A673 (cell line): ENCODE results near the gene PKIB.

Experiments used
- EZH2 ChIP-seq: fragments of 200-600 bp; sonication (generic); IDR thresholded peaks from 2 replicates; pipeline ENCODE4 v1.6.1; 2017; ENCODE audit warnings: borderline replicate concordance, low read depth, mild to moderate bottlenecking, mixed read lengths, antibody characterized with exemption, low read length; ENCODE audit not compliant: poor library complexity, severe bottlenecking
- TF ChIP-seq, protein P1 (sequence below): fragments of 300-800, 200-600 bp; sonication (generic); conservative IDR thresholded peaks from 2 replicates; pipeline ENCODE4 v1.5.1; 2017; ENCODE audit warnings: low read depth, mild to moderate bottlenecking, antibody characterized with exemption, low read length, moderate library complexity, mixed read lengths

GRCh38 chr6:122694075-122694474 is 83.9 kb downstream of the PKIB start:
- TF ChIP-seq, protein P1, sequence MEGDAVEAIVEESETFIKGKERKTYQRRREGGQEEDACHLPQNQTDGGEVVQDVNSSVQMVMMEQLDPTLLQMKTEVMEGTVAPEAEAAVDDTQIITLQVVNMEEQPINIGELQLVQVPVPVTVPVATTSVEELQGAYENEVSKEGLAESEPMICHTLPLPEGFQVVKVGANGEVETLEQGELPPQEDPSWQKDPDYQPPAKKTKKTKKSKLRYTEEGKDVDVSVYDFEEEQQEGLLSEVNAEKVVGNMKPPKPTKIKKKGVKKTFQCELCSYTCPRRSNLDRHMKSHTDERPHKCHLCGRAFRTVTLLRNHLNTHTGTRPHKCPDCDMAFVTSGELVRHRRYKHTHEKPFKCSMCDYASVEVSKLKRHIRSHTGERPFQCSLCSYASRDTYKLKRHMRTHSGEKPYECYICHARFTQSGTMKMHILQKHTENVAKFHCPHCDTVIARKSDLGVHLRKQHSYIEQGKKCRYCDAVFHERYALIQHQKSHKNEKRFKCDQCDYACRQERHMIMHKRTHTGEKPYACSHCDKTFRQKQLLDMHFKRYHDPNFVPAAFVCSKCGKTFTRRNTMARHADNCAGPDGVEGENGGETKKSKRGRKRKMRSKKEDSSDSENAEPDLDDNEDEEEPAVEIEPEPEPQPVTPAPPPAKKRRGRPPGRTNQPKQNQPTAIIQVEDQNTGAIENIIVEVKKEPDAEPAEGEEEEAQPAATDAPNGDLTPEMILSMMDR, result no peak
- no peak for TF ChIP-seq EZH2
